Measurements from ENCODE around the gene LRRC8B. TPM values are rescaled to one million over a fixed set of nuclear protein-coding genes. Genes with fewer than 3 reads are reported as not detected.

The LRRC8B gene
- total RNA-seq, 4 donors from 2014 or later = 27.1 to 48.0 (median 35.1) TPM

- 84 to 87% methylated on average over 2 of the region's 2 CpGs for WGBS, 2 donors
- TF ChIP-seq EP300 (IDR thresholded peaks at IDR 0.05) (no peak), CTCF (IDR thresholded peaks at IDR 0.05) (no peak), POLR2A (IDR thresholded peaks at IDR 0.05) (no peak)
- H3K4me3 ChIP-seq = no peak overlapping the region
These were observed 54.5 kb downstream of the LRRC8B start for GRCh38 chr1:89578946-89579684.

GRCh38 chr1:89580036-89580435 is 55.4 kb downstream of the LRRC8B start:
- H3K36me3 ChIP-seq = peaks cover 0 to 39% (median 4%) of the 10 kb centered on the region in 3 donors
- no peak overlapping the region for H3K27ac ChIP-seq
- H3K27me3 ChIP-seq = no peaks in the 10 kb centered on the region
- DNase-seq (ENCODE audit: low spot score in 2 of 2) = no peak
- no peak overlapping the region for H3K4me3 ChIP-seq
- TF ChIP-seq CTCF (IDR thresholded peaks at IDR 0.05) (no peak), POLR2A (IDR thresholded peaks at IDR 0.05) (no peak), EP300 (IDR thresholded peaks at IDR 0.05) (no peak)
- H3K9me3 ChIP-seq = no peaks in the 10 kb centered on the region
- WGBS, 2 donors = 96 to 98% methylated on average over 7 of the region's 7 CpGs
- peaks cover 0 to 10% (median 0%) of the 10 kb centered on the region in 4 donors for H3K4me1 ChIP-seq

More at GRCh38 chr1:89578946-89579684, 54.5 kb downstream of the LRRC8B start:
- H3K9me3 ChIP-seq = no peaks in the 10 kb centered on the region
- DNase-seq (ENCODE audit: low spot score in 2 of 2) = no peak
- H3K27ac ChIP-seq = no peak overlapping the region
- H3K4me1 ChIP-seq = peaks cover 0 to 6% (median 0%) of the 10 kb centered on the region in 4 donors
- H3K36me3 ChIP-seq = peaks cover 0 to 42% (median 4%) of the 10 kb centered on the region in 3 donors
- H3K27me3 ChIP-seq = no peaks in the 10 kb centered on the region

GRCh38 chr1:89581859-89582258 is 57.2 kb downstream of the LRRC8B start:
- H3K4me3 ChIP-seq = no peak overlapping the region
- H3K27ac ChIP-seq = no peak overlapping the region
- WGBS, 2 donors = 97 to 98% methylated on average over 1 of the region's 1 CpG
- H3K4me1 ChIP-seq = peaks cover 0 to 11% (median 0%) of the 10 kb centered on the region in 4 donors
- H3K36me3 ChIP-seq = peaks cover 0 to 35% (median 4%) of the 10 kb centered on the region in 3 donors
- no peaks in the 10 kb centered on the region for H3K27me3 ChIP-seq
- no peak for DNase-seq (ENCODE audit: low spot score in 2 of 2)
- no peak for TF ChIP-seq EP300 (IDR thresholded peaks at IDR 0.05)
- no peak for TF ChIP-seq POLR2A (IDR thresholded peaks at IDR 0.05)
- no peak for TF ChIP-seq CTCF (IDR thresholded peaks at IDR 0.05)
- H3K9me3 ChIP-seq = no peaks in the 10 kb centered on the region

- TF ChIP-seq CTCF (IDR thresholded peaks at IDR 0.05) (no peak), POLR2A (IDR thresholded peaks at IDR 0.05) (no peak), EP300 (IDR thresholded peaks at IDR 0.05) (no peak)
- DNase-seq (ENCODE audit: low spot score in 2 of 2) = no peak
- 88 to 94% methylated on average over 9 of the region's 9 CpGs for WGBS, 2 donors
- H3K36me3 ChIP-seq = peaks cover 0 to 35% (median 4%) of the 10 kb centered on the region in 3 donors
- no peaks in the 10 kb centered on the region for H3K9me3 ChIP-seq
- H3K27me3 ChIP-seq = no peaks in the 10 kb centered on the region
- peaks cover 0 to 18% (median 0%) of the 10 kb centered on the region in 4 donors for H3K4me1 ChIP-seq
- H3K4me3 ChIP-seq = no peak overlapping the region
- H3K27ac ChIP-seq = no peak overlapping the region
These were observed 57.9 kb downstream of the LRRC8B start for GRCh38 chr1:89582571-89582970.

- no peak for DNase-seq (ENCODE audit: low spot score in 2 of 2)
- Histone ChIP-seq H3K27me3 (no peaks in the 10 kb centered on the region), H3K4me1 (peaks cover 0 to 26% (median 1%) of the 10 kb centered on the region in 4 donors), H3K9me3 (no peaks in the 10 kb centered on the region), H3K36me3 (peaks cover 0 to 35% (median 4%) of the 10 kb centered on the region in 3 donors), H3K4me3 (no peak overlapping the region), H3K27ac (no peak overlapping the region)
- TF ChIP-seq POLR2A (IDR thresholded peaks at IDR 0.05) (no peak), EP300 (IDR thresholded peaks at IDR 0.05) (no peak), CTCF (IDR thresholded peaks at IDR 0.05) (no peak)
- 80 to 83% methylated on average over 2 of the region's 2 CpGs for WGBS, 2 donors
These were observed 59.6 kb downstream of the LRRC8B start for GRCh38 chr1:89584211-89584610.
